A549 (cell line): ENCODE measurements around the gene TMEM273. TPM values are rescaled to one million over a fixed set of nuclear protein-coding genes. Genes with fewer than 3 reads are reported as not detected.

Experiments used
- ATAC-seq, 2 experiments: fragments of 200-7000 bp in 1 of 2; fragments of >200 bp in 1 of 2; cut with Nextera tagmentation in 1 of 2; cut with Tn5 transposase in 1 of 2; 3 replicates each; pipeline versions ENCODE4 v1.8.0 to v1.9.1; 2018 to 2020; ENCODE audit warnings: mild to moderate bottlenecking in 1 of 2, moderate library complexity in 1 of 2
- CTCF ChIA-PET: fragments of 300-600 bp; sonication (Branson Sonifier 250); formaldehyde crosslinking; extraction: SDS; loops from one replicate; lab custom pipeline; 2021; ENCODE audit warnings: antibody characterized with exemption, inconsistent platforms; lab: Yijun Ruan, JAX
- POLR2A ChIA-PET: fragments of 350-600 bp; formaldehyde crosslinking; extraction: SDS; loops from one replicate; lab custom pipeline; 2021; ENCODE audit warnings: antibody characterized with exemption, inconsistent platforms; lab: Yijun Ruan, JAX
- DNase-seq, 2 experiments: peaks; one replicate each; pipeline versions ENCODE4 v3.0.0 to v3.0.0-alpha.2; 2011 to 2016; ENCODE audit warnings: low read depth in 1 of 2, low spot score in 1 of 2
- FAIRE-seq: peaks from 2 replicates; lab custom pipeline; 2011; peaks lifted over from hg19 to GRCh38; lab: Jason Lieb, UNC
- H3K27ac ChIP-seq, 2 experiments: fragments of >200 bp; sonication (Bioruptor Twin); formaldehyde crosslinking; 3 replicates each; pipeline ENCODE4 v1.5.1; 2016 to 2017
- H3K4me1 ChIP-seq: fragments of >200 bp; sonication (Bioruptor Twin); formaldehyde crosslinking; 3 replicates; pipeline ENCODE4 v1.6.1; 2016
- H3K4me2 ChIP-seq: fragments of >200 bp; sonication (Bioruptor Twin); formaldehyde crosslinking; 3 replicates; pipeline ENCODE4 v1.6.1; 2016
- H3K4me3 ChIP-seq: fragments of >200 bp; sonication (Bioruptor Twin); formaldehyde crosslinking; 3 replicates; pipeline ENCODE4 v1.5.1; 2016
- H3K9me3 ChIP-seq: fragments of >200 bp; sonication (Bioruptor Twin); formaldehyde crosslinking; 3 replicates; pipeline ENCODE4 v1.6.1; 2016
- CBX2 ChIP-seq: fragments of 200-600 bp; sonication (generic); IDR thresholded peaks from 2 replicates; pipeline ENCODE4 v1.6.1; 2016; ENCODE audit warnings: low read depth, mild to moderate bottlenecking, borderline replicate concordance
- CBX8 ChIP-seq: fragments of 200-600 bp; sonication (generic); IDR thresholded peaks from 2 replicates; pipeline ENCODE4 v1.6.1; 2016
- CHD2 ChIP-seq: fragments of 150-350 bp; IDR thresholded peaks from 2 replicates; pipeline ENCODE4 v1.6.1; 2014; ENCODE audit warnings: low read length; ENCODE audit not compliant: partially characterized antibody
- EP300 ChIP-seq, 2 experiments: fragments of >200 bp; sonication (Bioruptor Twin); formaldehyde crosslinking; IDR thresholded peaks; 2 replicates in 1 of 2; 3 replicates in 1 of 2; pipeline ENCODE4 v1.6.1; 2016 to 2017
- FOSB ChIP-seq: fragments of 250-450 bp; sonication (Bioruptor Pico); IDR thresholded peaks from 2 replicates; pipeline ENCODE4 v1.5.0; 2020; ENCODE audit warnings: mild to moderate bottlenecking, moderate library complexity
- FOSL2 ChIP-seq, 2 experiments: fragments of 450-650 bp in 1 of 2; fragments of >200 bp in 1 of 2; sonication (Bioruptor Twin) in 1 of 2; formaldehyde crosslinking; IDR thresholded peaks; 2 replicates each; pipeline versions ENCODE4 v1.5.0 to v1.6.1; 2016 to 2020; ENCODE audit warnings: mild to moderate bottlenecking in 1 of 2, moderate library complexity in 1 of 2
- HDAC2 ChIP-seq: fragments of 200-600 bp; sonication (generic); IDR thresholded peaks from 2 replicates; pipeline ENCODE4 v1.6.1; 2016
- HEYL ChIP-seq: fragments of 250-450 bp; sonication (Bioruptor Pico); IDR thresholded peaks from 2 replicates; pipeline ENCODE4 v1.8.0; 2021; ENCODE audit warnings: mild to moderate bottlenecking, moderate library complexity
- HOXB5 ChIP-seq: fragments of 250-450 bp; sonication (Bioruptor Pico); IDR thresholded peaks from 2 replicates; pipeline ENCODE4 v1.5.0; 2020; ENCODE audit warnings: mild to moderate bottlenecking, moderate library complexity
- MAFK ChIP-seq: fragments of 450-650 bp; IDR thresholded peaks from 2 replicates; pipeline ENCODE4 v1.6.1; 2014; ENCODE audit not compliant: partially characterized antibody
- MAZ ChIP-seq: fragments of 150-350 bp; IDR thresholded peaks from 2 replicates; pipeline ENCODE4 v1.6.1; 2014; ENCODE audit warnings: antibody characterized with exemption, low read depth, low read length, borderline replicate concordance
- MYC ChIP-seq: IDR thresholded peaks from 2 replicates; pipeline ENCODE4 v1.6.1; 2012; ENCODE audit warnings: mild to moderate bottlenecking, inconsistent platforms, low read length, improper control_type of control experiment, borderline replicate concordance
- NFE2L2 ChIP-seq: fragments of 150-350 bp; conservative IDR thresholded peaks from 2 replicates; pipeline ENCODE4 v1.6.1; 2014; ENCODE audit warnings: low read length
- NR3C1 ChIP-seq: fragments of >200 bp; sonication (Bioruptor Twin); formaldehyde crosslinking; IDR thresholded peaks from 3 replicates; pipeline ENCODE4 v1.6.1; 2017
- RFX5 ChIP-seq: fragments of 450-650 bp; IDR thresholded peaks from 2 replicates; pipeline ENCODE4 v1.7.1; 2014; ENCODE audit warnings: antibody characterized with exemption, mild to moderate bottlenecking, moderate library complexity
- TP53 ChIP-seq: fragments of 250-450 bp; sonication (Bioruptor Pico); IDR thresholded peaks from 2 replicates; pipeline ENCODE4 v1.5.0; 2021; ENCODE audit warnings: mild to moderate bottlenecking, moderate library complexity
- ZC3H11A ChIP-seq: fragments of 450-650 bp; IDR thresholded peaks from 2 replicates; pipeline ENCODE4 v1.6.1; 2014; ENCODE audit warnings: antibody characterized with exemption, mild to moderate bottlenecking
- ZNF302 ChIP-seq: fragments of 250-450 bp; sonication (Bioruptor Pico); IDR thresholded peaks from 2 replicates; pipeline ENCODE4 v1.9.0; 2021; ENCODE audit warnings: inconsistent platforms, mild to moderate bottlenecking, moderate library complexity
- ZSCAN20 ChIP-seq: fragments of 250-450 bp; sonication (Bioruptor Pico); IDR thresholded peaks from 2 replicates; pipeline ENCODE4 v1.8.0; 2022; ENCODE audit warnings: mild to moderate bottlenecking, moderate library complexity
- WGBS: methylation state at CpG from one replicate; pipeline ENCODE4 v1.1.6; 2017; ENCODE audit errors: missing lambda C conversion rate; 5-methylcytosine and 5-hydroxymethylcytosine counted together
- polyA plus RNA-seq, 4 experiments: library from polyadenylated mRNA; depleted of rRNA in 3 of 4; stranded (reverse); fragments of >200 nt; fragmentation: RNase III in 1 of 4; extraction: RNeasy Plus Mini Kit Qiagen cat#74134 plus additional on column Dnase treatment in 1 of 4; gene quantifications; 2 replicates in 3 of 4; 3 replicates in 1 of 4; pipeline ENCODE4 v1.2.3, GENCODE V29; 2011 to 2017
- TF ChIP-seq, protein P1 (sequence below): fragments of 200-600 bp; sonication (generic); IDR thresholded peaks from 2 replicates; pipeline ENCODE4 v1.6.1; 2016; ENCODE audit warnings: antibody characterized with exemption, mild to moderate bottlenecking, moderate library complexity
- TF ChIP-seq, protein P2 (sequence below): fragments of >200 bp; sonication (Bioruptor Twin); formaldehyde crosslinking; IDR thresholded peaks from 3 replicates; pipeline ENCODE4 v1.6.1; 2016
- TF ChIP-seq, protein P3 (sequence below): IDR thresholded peaks from 2 replicates; pipeline ENCODE4 v1.6.1; 2012
- TF ChIP-seq, protein P4 (sequence below): fragments of 450-650 bp; IDR thresholded peaks from 2 replicates; pipeline ENCODE4 v1.6.1; 2014; ENCODE audit warnings: antibody characterized with exemption
- TF ChIP-seq, protein P5 (sequence below): IDR thresholded peaks from 2 replicates; pipeline ENCODE4 v1.6.1; 2012; ENCODE audit warnings: low read depth, borderline replicate concordance
- TF ChIP-seq, protein P6 (sequence below): fragments of 250-450 bp; sonication (Bioruptor Pico); IDR thresholded peaks from 2 replicates; pipeline ENCODE4 v1.5.0; 2021; ENCODE audit warnings: mild to moderate bottlenecking, moderate library complexity, borderline replicate concordance

TMEM273 gene
- polyA plus RNA-seq, 2 of the 4 experiments (the other 2 are of a cell fraction), result not detected

DNA sequence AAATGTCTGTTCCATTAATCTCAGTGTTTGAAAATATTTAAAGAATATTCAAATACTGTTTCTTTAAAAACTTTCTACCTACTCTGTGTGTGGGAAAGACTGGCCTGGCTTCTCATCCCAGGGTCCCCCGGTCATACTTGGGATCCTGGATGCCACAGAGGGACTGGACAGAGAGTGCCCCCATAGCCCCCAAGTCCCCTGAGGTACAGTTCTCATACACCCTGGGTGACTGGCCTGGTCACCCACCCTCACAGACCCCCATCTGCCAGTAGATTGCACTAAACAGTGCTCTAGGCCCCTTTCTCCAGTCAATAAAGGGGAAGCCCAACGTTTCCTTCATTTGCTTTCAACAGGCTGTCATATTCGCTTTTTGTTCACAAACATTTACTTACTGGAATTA, 3.0 kb downstream of the TMEM273 start:
- Histone ChIP-seq H3K4me3 (no peak overlapping the region), H3K4me1 (no peaks in the 10 kb centered on the region), H3K27ac (no peak overlapping the region), H3K4me2 (no peak overlapping the region), H3K9me3 (no peaks in the 10 kb centered on the region)
- no peak for DNase-seq
- TF ChIP-seq, protein P1, sequence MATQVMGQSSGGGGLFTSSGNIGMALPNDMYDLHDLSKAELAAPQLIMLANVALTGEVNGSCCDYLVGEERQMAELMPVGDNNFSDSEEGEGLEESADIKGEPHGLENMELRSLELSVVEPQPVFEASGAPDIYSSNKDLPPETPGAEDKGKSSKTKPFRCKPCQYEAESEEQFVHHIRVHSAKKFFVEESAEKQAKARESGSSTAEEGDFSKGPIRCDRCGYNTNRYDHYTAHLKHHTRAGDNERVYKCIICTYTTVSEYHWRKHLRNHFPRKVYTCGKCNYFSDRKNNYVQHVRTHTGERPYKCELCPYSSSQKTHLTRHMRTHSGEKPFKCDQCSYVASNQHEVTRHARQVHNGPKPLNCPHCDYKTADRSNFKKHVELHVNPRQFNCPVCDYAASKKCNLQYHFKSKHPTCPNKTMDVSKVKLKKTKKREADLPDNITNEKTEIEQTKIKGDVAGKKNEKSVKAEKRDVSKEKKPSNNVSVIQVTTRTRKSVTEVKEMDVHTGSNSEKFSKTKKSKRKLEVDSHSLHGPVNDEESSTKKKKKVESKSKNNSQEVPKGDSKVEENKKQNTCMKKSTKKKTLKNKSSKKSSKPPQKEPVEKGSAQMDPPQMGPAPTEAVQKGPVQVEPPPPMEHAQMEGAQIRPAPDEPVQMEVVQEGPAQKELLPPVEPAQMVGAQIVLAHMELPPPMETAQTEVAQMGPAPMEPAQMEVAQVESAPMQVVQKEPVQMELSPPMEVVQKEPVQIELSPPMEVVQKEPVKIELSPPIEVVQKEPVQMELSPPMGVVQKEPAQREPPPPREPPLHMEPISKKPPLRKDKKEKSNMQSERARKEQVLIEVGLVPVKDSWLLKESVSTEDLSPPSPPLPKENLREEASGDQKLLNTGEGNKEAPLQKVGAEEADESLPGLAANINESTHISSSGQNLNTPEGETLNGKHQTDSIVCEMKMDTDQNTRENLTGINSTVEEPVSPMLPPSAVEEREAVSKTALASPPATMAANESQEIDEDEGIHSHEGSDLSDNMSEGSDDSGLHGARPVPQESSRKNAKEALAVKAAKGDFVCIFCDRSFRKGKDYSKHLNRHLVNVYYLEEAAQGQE, result no peak
- TF ChIP-seq CHD2 (no peak), NR3C1 (no peak), HDAC2 (no peak), ZC3H11A (no peak), ZSCAN20 (no peak), TP53 (CRISPR knock-in tag) (no peak), HOXB5 (no peak), RFX5 (no peak), CBX8 (no peak), EP300 (IDR thresholded peaks at IDR 0.05) (no peak), CBX2 (no peak), MAZ (no peak), ZNF302 (CRISPR knock-in tag) (no peak), HEYL (CRISPR knock-in tag) (no peak)
- TF ChIP-seq, protein P2, sequence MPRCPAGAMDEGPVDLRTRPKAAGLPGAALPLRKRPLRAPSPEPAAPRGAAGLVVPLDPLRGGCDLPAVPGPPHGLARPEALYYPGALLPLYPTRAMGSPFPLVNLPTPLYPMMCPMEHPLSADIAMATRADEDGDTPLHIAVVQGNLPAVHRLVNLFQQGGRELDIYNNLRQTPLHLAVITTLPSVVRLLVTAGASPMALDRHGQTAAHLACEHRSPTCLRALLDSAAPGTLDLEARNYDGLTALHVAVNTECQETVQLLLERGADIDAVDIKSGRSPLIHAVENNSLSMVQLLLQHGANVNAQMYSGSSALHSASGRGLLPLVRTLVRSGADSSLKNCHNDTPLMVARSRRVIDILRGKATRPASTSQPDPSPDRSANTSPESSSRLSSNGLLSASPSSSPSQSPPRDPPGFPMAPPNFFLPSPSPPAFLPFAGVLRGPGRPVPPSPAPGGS, result no peak
- TF ChIP-seq, protein P3, sequence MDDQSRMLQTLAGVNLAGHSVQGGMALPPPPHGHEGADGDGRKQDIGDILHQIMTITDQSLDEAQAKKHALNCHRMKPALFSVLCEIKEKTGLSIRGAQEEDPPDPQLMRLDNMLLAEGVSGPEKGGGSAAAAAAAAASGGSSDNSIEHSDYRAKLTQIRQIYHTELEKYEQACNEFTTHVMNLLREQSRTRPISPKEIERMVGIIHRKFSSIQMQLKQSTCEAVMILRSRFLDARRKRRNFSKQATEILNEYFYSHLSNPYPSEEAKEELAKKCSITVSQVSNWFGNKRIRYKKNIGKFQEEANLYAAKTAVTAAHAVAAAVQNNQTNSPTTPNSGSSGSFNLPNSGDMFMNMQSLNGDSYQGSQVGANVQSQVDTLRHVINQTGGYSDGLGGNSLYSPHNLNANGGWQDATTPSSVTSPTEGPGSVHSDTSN, result no peak
- TF ChIP-seq, protein P4, sequence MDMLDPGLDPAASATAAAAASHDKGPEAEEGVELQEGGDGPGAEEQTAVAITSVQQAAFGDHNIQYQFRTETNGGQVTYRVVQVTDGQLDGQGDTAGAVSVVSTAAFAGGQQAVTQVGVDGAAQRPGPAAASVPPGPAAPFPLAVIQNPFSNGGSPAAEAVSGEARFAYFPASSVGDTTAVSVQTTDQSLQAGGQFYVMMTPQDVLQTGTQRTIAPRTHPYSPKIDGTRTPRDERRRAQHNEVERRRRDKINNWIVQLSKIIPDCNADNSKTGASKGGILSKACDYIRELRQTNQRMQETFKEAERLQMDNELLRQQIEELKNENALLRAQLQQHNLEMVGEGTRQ, result no peak
- 31% methylated on average over 3 of the region's 3 CpGs for WGBS
- no peak for ATAC-seq
- no peak for FAIRE-seq
- ChIA-PET POLR2A (no interaction called here), CTCF (interaction anchor here (0.5 kb wide), 1 partner anchor 672 kb away, joined by 4 read pairs; no protein-coding TSS in a partner anchor)

DNA sequence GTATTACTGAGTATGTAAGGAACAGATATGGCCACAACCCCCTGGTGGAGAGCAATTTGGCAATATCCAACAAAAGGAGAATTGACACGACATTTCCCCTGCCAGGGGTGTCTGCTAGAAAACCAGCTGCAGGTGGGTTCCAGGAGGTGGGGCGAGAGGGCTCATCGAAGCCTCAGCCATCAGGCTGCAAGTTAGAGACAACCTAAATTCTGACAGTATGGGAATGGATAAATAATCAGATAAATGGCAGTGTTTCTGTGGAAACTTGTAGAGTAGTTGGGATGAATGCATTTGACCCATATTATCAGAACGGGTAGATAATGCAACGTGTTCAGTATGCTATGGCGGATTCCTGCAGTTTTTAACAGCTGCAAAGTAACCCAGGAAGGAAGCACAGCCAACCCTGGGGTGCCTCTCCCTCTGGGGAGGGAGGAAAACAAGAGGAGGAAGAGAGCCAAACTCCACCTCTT, 3.5 kb downstream of the TMEM273 start:
- Histone ChIP-seq H3K4me1 (no peaks in the 10 kb centered on the region), H3K4me3 (no peak overlapping the region), H3K27ac (no peak overlapping the region), H3K4me2 (no peak overlapping the region), H3K9me3 (no peaks in the 10 kb centered on the region)
- DNase-seq (no peak), ATAC-seq (no peak), FAIRE-seq (no peak)
- ChIA-PET POLR2A (no interaction called here), CTCF (interaction anchor here (0.5 kb wide), 1 partner anchor 672 kb away, joined by 4 read pairs; no protein-coding TSS in a partner anchor)
- WGBS, result 24% methylated on average over 6 of the region's 6 CpGs
- TF ChIP-seq, protein P5, sequence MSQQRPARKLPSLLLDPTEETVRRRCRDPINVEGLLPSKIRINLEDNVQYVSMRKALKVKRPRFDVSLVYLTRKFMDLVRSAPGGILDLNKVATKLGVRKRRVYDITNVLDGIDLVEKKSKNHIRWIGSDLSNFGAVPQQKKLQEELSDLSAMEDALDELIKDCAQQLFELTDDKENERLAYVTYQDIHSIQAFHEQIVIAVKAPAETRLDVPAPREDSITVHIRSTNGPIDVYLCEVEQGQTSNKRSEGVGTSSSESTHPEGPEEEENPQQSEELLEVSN, result no peak
- TF ChIP-seq EP300 (IDR thresholded peaks at IDR 0.05) (no peak), FOSL2 (IDR thresholded peaks at IDR 0.05) (no peak), FOSL2 (CRISPR knock-in tag; IDR thresholded peaks at IDR 0.05) (no peak), TP53 (CRISPR knock-in tag) (no peak), NFE2L2 (no peak), MAFK (no peak), MYC (no peak), FOSB (CRISPR knock-in tag) (no peak)
- TF ChIP-seq, protein P6, sequence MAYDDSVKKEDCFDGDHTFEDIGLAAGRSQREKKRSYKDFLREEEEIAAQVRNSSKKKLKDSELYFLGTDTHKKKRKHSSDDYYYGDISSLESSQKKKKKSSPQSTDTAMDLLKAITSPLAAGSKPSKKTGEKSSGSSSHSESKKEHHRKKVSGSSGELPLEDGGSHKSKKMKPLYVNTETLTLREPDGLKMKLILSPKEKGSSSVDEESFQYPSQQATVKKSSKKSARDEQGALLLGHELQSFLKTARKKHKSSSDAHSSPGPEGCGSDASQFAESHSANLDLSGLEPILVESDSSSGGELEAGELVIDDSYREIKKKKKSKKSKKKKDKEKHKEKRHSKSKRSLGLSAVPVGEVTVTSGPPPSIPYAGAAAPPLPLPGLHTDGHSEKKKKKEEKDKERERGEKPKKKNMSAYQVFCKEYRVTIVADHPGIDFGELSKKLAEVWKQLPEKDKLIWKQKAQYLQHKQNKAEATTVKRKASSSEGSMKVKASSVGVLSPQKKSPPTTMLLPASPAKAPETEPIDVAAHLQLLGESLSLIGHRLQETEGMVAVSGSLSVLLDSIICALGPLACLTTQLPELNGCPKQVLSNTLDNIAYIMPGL (CRISPR knock-in tag), result no peak
- TF ChIP-seq, protein P1, result no peak
